WERI-Rb-1 (cell line): ENCODE data around the gene NT5C1A.

Experiments
- DNase-seq: peaks from one replicate; pipeline ENCODE4 v3.0.0-alpha.2; 2020
- H3K27ac ChIP-seq: fragments of 250-450 bp; sonication (Bioruptor Pico); 2 replicates; pipeline ENCODE4 v1.5.1; 2020; ENCODE audit warnings: mild to moderate bottlenecking, moderate library complexity
- H3K27me3 ChIP-seq: fragments of 250-450 bp; sonication (Bioruptor Pico); 2 replicates; pipeline ENCODE4 v1.5.1; 2021; ENCODE audit warnings: mild to moderate bottlenecking, low read depth, moderate library complexity; ENCODE audit not compliant: insufficient read depth, severe bottlenecking
- H3K36me3 ChIP-seq: fragments of 250-450 bp; sonication (Bioruptor Pico); 2 replicates; pipeline ENCODE4 v1.5.1; 2020; ENCODE audit warnings: mild to moderate bottlenecking, moderate library complexity
- H3K4me3 ChIP-seq: 2 replicates; pipeline ENCODE4 v1.5.1; 2011; ENCODE audit warnings: low read depth, mild to moderate bottlenecking, control low read depth, low read length
- H3K9me3 ChIP-seq: fragments of 250-450 bp; sonication (Bioruptor Pico); 2 replicates; pipeline ENCODE4 v1.5.1; 2021; ENCODE audit warnings: mild to moderate bottlenecking, moderate library complexity; ENCODE audit not compliant: severe bottlenecking
- CTCF ChIP-seq: IDR thresholded peaks from 2 replicates; pipeline ENCODE4 v1.5.1; 2011; ENCODE audit warnings: low read depth, mild to moderate bottlenecking, control low read depth, inconsistent platforms, low read length

Gene NT5C1A

GRCh38 chr1:39666772-39667171 is 5.1 kb downstream of the NT5C1A start:
- DNase-seq: no peak
- Histone ChIP-seq H3K27ac (no peak overlapping the region), H3K9me3 (no peaks in the 10 kb centered on the region), H3K36me3 (no peaks in the 10 kb centered on the region), H3K27me3 (peaks cover 18% of the 10 kb centered on the region), H3K4me3 (no peak overlapping the region)
- TF ChIP-seq CTCF: no peak

DNA sequence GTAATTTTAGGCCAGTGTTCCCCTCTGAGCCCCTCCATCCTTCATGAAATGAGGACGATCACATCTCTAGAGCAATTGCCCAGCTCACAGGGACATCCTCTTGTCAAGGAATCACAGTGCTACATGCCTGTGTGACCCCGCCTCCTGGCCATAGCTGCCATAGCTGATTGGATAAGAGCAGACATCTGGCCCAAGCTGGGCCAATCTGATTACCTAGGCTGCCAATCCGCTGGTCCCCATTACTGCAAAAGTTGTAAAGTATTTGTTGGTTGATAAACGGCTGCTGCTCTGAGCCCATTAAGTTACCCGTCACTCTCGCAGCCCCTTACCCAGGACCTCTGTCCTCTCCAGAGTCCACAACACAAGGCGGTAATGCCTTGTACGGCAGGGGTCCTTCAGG is 8.3 kb downstream of the NT5C1A start:
- no peak for DNase-seq
- H3K9me3 ChIP-seq: no peaks in the 10 kb centered on the region
- no peaks in the 10 kb centered on the region for H3K36me3 ChIP-seq
- H3K4me3 ChIP-seq: no peak overlapping the region
- TF ChIP-seq CTCF: no peak
- no peak overlapping the region for H3K27ac ChIP-seq
- no peaks in the 10 kb centered on the region for H3K27me3 ChIP-seq

GRCh38 chr1:39662861-39663260 is 9.0 kb downstream of the NT5C1A start:
- Histone ChIP-seq H3K27ac (no peak overlapping the region), H3K36me3 (no peaks in the 10 kb centered on the region), H3K27me3 (no peaks in the 10 kb centered on the region), H3K4me3 (no peak overlapping the region), H3K9me3 (no peaks in the 10 kb centered on the region)
- TF ChIP-seq CTCF: no peak
- no peak for DNase-seq

DNA sequence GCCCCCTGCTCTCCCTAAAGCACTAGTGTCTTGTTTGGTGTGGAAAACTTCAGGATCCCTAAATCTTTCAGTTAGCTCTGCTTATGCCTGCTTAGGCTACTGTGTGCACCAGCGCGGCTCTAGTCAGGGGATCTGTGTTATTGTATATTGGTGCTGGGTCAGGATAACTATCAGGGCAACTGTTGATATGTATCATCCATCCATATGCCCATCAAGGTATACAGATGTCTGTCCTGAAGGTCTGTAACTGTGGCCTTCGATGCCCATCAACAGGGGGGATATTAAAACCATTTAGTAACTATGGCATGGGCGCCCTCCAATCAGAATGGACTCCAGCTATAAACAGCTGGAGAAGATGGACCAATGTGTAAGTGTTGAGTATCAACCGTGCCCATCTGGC is 12.4 kb downstream of the NT5C1A start:
- no peak for TF ChIP-seq CTCF
- Histone ChIP-seq H3K4me3 (no peak overlapping the region), H3K27me3 (no peaks in the 10 kb centered on the region), H3K9me3 (no peaks in the 10 kb centered on the region), H3K27ac (no peak overlapping the region), H3K36me3 (no peaks in the 10 kb centered on the region)
- no peak for DNase-seq

- no peak for DNase-seq
- no peaks in the 10 kb centered on the region for H3K27me3 ChIP-seq
- H3K27ac ChIP-seq: no peak overlapping the region
- TF ChIP-seq CTCF: no peak
- H3K36me3 ChIP-seq: no peaks in the 10 kb centered on the region
- no peaks in the 10 kb centered on the region for H3K9me3 ChIP-seq
- H3K4me3 ChIP-seq: no peak overlapping the region
Measured at GRCh38 chr1:39659110-39659509, 12.8 kb downstream of the NT5C1A start.

DNA sequence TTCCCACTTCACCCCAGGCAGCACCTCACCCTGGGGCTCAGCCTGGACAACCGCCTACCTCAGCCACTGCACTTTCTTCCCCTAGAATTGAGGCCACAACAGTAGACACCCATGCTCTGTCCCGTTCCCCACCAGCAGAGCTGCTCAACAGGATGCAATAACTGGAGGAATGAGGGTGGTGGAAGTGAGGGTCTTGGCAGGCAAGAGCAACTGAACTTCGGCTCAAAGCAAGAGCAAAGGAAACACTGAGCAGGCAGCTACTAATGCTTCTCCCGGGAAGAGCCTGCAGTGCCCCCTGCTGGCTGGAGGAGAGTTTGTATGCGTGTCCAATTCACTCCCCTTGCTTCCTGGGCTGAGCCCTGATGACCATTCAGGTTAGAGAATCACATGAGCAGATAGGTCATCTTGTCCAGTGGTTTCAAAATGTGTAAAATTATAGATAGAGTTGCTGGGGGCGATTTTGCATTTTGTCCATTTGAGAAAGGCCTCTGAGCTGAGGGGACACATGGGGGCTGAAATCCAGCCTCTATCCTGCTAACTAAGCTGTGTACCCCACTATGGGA is 13.9 kb downstream of the NT5C1A start:
- H3K27me3 ChIP-seq: no peaks in the 10 kb centered on the region
- H3K4me3 ChIP-seq: no peak overlapping the region
- peak; percentile 81 for DNase-seq
- H3K27ac ChIP-seq: no peak overlapping the region
- TF ChIP-seq CTCF: peak; percentile 96
- H3K9me3 ChIP-seq: no peaks in the 10 kb centered on the region
- no peaks in the 10 kb centered on the region for H3K36me3 ChIP-seq
